ENCODE results near the gene ADAM23.

DNA sequence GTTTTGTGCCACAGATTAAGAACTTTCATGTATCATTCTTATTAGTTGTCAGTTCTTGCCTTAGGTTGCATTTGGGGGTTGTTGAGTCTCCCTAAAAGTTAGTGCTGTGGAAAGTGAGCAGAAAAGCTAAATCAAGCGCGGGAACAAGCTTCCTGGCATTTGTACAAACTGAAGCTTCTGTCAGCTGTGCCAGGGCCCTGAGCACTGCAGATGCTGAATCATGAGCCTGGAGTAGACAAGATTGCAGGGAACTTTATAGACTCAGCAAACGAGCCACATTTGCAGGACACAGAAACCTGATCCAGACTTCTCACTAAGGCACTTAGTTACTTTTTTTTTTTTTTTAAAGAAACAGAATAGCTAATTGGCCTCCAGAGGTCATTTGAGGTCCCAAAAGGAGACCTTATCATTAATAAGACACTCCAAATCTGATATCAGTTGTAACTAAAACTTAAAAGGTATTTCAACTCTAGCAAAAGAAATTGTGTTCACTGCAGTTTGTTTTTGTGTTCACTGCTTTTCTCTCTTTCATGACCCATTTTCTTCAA, 88.7 kb downstream of the ADAM23 start:
- no peak for TF ChIP-seq SMARCC2 (IDR thresholded peaks at IDR 0.05)
- no peak for TF ChIP-seq ZNF451 (CRISPR knock-in tag; IDR thresholded peaks at IDR 0.05)
- TF ChIP-seq BRCA1 (CRISPR knock-in tag; IDR thresholded peaks at IDR 0.05), result no peak
- TF ChIP-seq, protein P1, sequence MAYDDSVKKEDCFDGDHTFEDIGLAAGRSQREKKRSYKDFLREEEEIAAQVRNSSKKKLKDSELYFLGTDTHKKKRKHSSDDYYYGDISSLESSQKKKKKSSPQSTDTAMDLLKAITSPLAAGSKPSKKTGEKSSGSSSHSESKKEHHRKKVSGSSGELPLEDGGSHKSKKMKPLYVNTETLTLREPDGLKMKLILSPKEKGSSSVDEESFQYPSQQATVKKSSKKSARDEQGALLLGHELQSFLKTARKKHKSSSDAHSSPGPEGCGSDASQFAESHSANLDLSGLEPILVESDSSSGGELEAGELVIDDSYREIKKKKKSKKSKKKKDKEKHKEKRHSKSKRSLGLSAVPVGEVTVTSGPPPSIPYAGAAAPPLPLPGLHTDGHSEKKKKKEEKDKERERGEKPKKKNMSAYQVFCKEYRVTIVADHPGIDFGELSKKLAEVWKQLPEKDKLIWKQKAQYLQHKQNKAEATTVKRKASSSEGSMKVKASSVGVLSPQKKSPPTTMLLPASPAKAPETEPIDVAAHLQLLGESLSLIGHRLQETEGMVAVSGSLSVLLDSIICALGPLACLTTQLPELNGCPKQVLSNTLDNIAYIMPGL (CRISPR knock-in tag; IDR thresholded peaks at IDR 0.05; ENCODE audit: borderline replicate concordance in 1 of 2, low read depth in 1 of 2), result no peak
- TF ChIP-seq PHF8 (CRISPR knock-in tag; IDR thresholded peaks at IDR 0.05), result no peak
- no peak for TF ChIP-seq RBM22 (optimal IDR thresholded peaks at IDR 0.05; ENCODE audit: low read length)

All from HepG2 (cell line).